PC-3 (cell line): ENCODE results near the gene DYNC1LI1. TPM values are rescaled to one million over a fixed set of nuclear protein-coding genes. Genes with fewer than 3 reads are reported as not detected.

Experiments used
- ATAC-seq: fragments of 200-7000 bp; cut with Tn5 transposase; 2 replicates; pipeline ENCODE4 v1.9.1; 2020; ENCODE audit warnings: mild to moderate bottlenecking, moderate library complexity
- BruUV-seq: library from RNA; stranded (reverse); fragments of 400-500 nt; replicated peaks from 2 replicates; lab custom pipeline; 2021; lab: Mats Ljungman, UMichigan
- CTCF ChIA-PET: fragments of 300-600 bp; sonication (Branson Sonifier 250); formaldehyde crosslinking; loops from one replicate; lab custom pipeline; 2022; ENCODE audit warnings: antibody characterized with exemption; lab: Charles Lee
- POLR2A ChIA-PET: fragments of 300-600 bp; sonication (Branson Sonifier 250); formaldehyde crosslinking; loops from one replicate; lab custom pipeline; 2022; ENCODE audit warnings: antibody characterized with exemption; ENCODE audit not compliant: unreplicated experiment; lab: Charles Lee
- DNase-seq: peaks from one replicate; pipeline ENCODE4 v3.0.0-alpha.2; 2015
- H2AFZ ChIP-seq: fragments of 300-600 bp; sonication (generic); 2 replicates; pipeline ENCODE4 v1.6.0; 2016; ENCODE audit warnings: antibody characterized with exemption, low read length
- H3F3A ChIP-seq: fragments of 300-600 bp; sonication (generic); one replicate; pipeline ENCODE4 v1.6.0; 2017; ENCODE audit warnings: antibody characterized with exemption, low read length, control low read depth, mild to moderate bottlenecking; ENCODE audit not compliant: unreplicated experiment
- H3K27ac ChIP-seq: fragments of 300-600 bp; sonication (generic); 2 replicates; pipeline ENCODE4 v1.5.1; 2016; ENCODE audit warnings: mild to moderate bottlenecking, low read length
- H3K27me3 ChIP-seq: fragments of 300-600 bp; sonication (generic); 2 replicates; pipeline ENCODE4 v1.6.1; 2016; ENCODE audit warnings: low read length, mixed read lengths
- H3K36me3 ChIP-seq: fragments of 300-600 bp; sonication (generic); 2 replicates; pipeline ENCODE4 v1.6.1; 2016; ENCODE audit warnings: low read depth, mixed run types, low read length, mixed read lengths
- H3K4me1 ChIP-seq: fragments of 300-600 bp; sonication (generic); 2 replicates; pipeline ENCODE4 v1.5.1; 2016; ENCODE audit warnings: low read length; ENCODE audit not compliant: insufficient read depth
- H3K4me2 ChIP-seq: fragments of 300-600 bp; sonication (generic); 2 replicates; pipeline ENCODE4 v1.6.0; 2016; ENCODE audit warnings: low read length
- H3K4me3 ChIP-seq: fragments of 300-600 bp; sonication (generic); 2 replicates; pipeline ENCODE4 v1.5.1; 2016; ENCODE audit warnings: mild to moderate bottlenecking, low read length, mixed read lengths
- H3K79me2 ChIP-seq: fragments of 300-600 bp; sonication (generic); 2 replicates; pipeline ENCODE4 v1.6.1; 2017; ENCODE audit warnings: low read length, mixed read lengths
- H3K9ac ChIP-seq: fragments of 300-600 bp; sonication (generic); 2 replicates; pipeline ENCODE4 v1.6.0; 2016; ENCODE audit warnings: mild to moderate bottlenecking, low read length
- H3K9me2 ChIP-seq: fragments of 300-600 bp; sonication (generic); replicated peaks from 2 replicates; pipeline ENCODE4 v1.6.1; 2016; ENCODE audit warnings: mixed run types, low read length, mixed read lengths
- H3K9me3 ChIP-seq: fragments of 300-600 bp; sonication (generic); 2 replicates; pipeline ENCODE4 v1.6.1; 2016; ENCODE audit warnings: low read length, mixed read lengths
- H4K20me1 ChIP-seq: fragments of 300-600 bp; sonication (generic); 2 replicates; pipeline ENCODE4 v1.6.1; 2016; ENCODE audit warnings: low read length, mixed read lengths
- CTCF ChIP-seq: fragments of 300-600 bp; sonication (generic); conservative IDR thresholded peaks from 2 replicates; pipeline ENCODE4 v1.5.1; 2017; ENCODE audit warnings: antibody characterized with exemption, low read depth, mild to moderate bottlenecking, low read length
- EZH2 ChIP-seq: fragments of 300-600 bp; sonication (generic); IDR thresholded peaks from one replicate; pipeline ENCODE4 v1.6.1; 2017; ENCODE audit warnings: antibody characterized with exemption, mild to moderate bottlenecking, low read length; ENCODE audit not compliant: unreplicated experiment
- EZH2phosphoT487 ChIP-seq: fragments of 300-600 bp; sonication (generic); IDR thresholded peaks from 2 replicates; pipeline ENCODE4 v1.6.1; 2018; ENCODE audit warnings: mild to moderate bottlenecking, antibody characterized with exemption, low read length, borderline replicate concordance
- intact Hi-C: fragments of 100-400 bp; cut with micrococcal nuclease; formaldehyde crosslinking; loops from 2 replicates; pipeline ENCODE4 v1.9.0; 2023
- total RNA-seq: library from RNA; depleted of rRNA; stranded (reverse); fragments of >200 nt; gene quantifications from 2 replicates; pipeline ENCODE4 v1.2.3, GENCODE V29; 2014

DYNC1LI1 gene
- total RNA-seq, 1 experiment from 2014 or later = 44.2 TPM

- CTCF ChIA-PET = no interaction called here
- no peaks in the 10 kb centered on the region for H3K9me2 ChIP-seq
- no peaks in the 10 kb centered on the region for H3K4me1 ChIP-seq
- TF ChIP-seq CTCF (no peak), EZH2phosphoT487 (no peak), EZH2 (no peak)
- BruUV-seq = no TSS peak
- ATAC-seq (no peak), DNase-seq (no peak)
- no peak overlapping the region for H3K27ac ChIP-seq
- H3K27me3 ChIP-seq = no peaks in the 10 kb centered on the region
- H3K4me2 ChIP-seq = no peak overlapping the region
- intact Hi-C loops = no loop called here
- H3K9me3 ChIP-seq = no peaks in the 10 kb centered on the region
- no peaks in the 10 kb centered on the region for H4K20me1 ChIP-seq
- H3F3A ChIP-seq = no peaks in the 10 kb centered on the region
- no peak overlapping the region for H3K4me3 ChIP-seq
- H2AFZ ChIP-seq = no peak overlapping the region
- peaks cover 4% of the 10 kb centered on the region; the same call in 1 of the 2 replicates for H3K36me3 ChIP-seq
- no peak overlapping the region for H3K9ac ChIP-seq
- POLR2A ChIA-PET = no interaction called here
- peaks cover 96% of the 10 kb centered on the region for H3K79me2 ChIP-seq
Observed at GRCh38 chr3:32562640-32563039, 8.0 kb downstream of the DYNC1LI1 start.

- H3K79me2 ChIP-seq = peaks cover 95% of the 10 kb centered on the region
- CTCF ChIA-PET = interaction anchor here (0.5 kb wide), 1 partner anchor 230 kb away, joined by 4 read pairs; no protein-coding TSS in a partner anchor
- no peaks in the 10 kb centered on the region for H3F3A ChIP-seq
- H3K9me3 ChIP-seq = no peaks in the 10 kb centered on the region
- ATAC-seq = no peak
- peak; percentile 25 for DNase-seq
- H3K36me3 ChIP-seq = no peaks in the 10 kb centered on the region
- no peaks in the 10 kb centered on the region for H3K27me3 ChIP-seq
- no peak overlapping the region for H3K4me3 ChIP-seq
- no peak overlapping the region for H3K4me2 ChIP-seq
- no peak overlapping the region for H3K27ac ChIP-seq
- no peak overlapping the region for H2AFZ ChIP-seq
- H3K9me2 ChIP-seq = no peaks in the 10 kb centered on the region
- TF ChIP-seq CTCF (no peak), EZH2 (no peak), EZH2phosphoT487 (no peak)
- H3K9ac ChIP-seq = no peak overlapping the region
- H3K4me1 ChIP-seq = no peaks in the 10 kb centered on the region
- H4K20me1 ChIP-seq = peaks cover 21% of the 10 kb centered on the region
- no TSS peak for BruUV-seq
- POLR2A ChIA-PET = no interaction called here
- intact Hi-C loops = no loop called here
Observed at GRCh38 chr3:32557640-32558352, 12.9 kb downstream of the DYNC1LI1 start.

- no peaks in the 10 kb centered on the region for H3K36me3 ChIP-seq
- H2AFZ ChIP-seq = no peak overlapping the region
- H4K20me1 ChIP-seq = peaks cover 31% of the 10 kb centered on the region
- no peaks in the 10 kb centered on the region for H3K4me1 ChIP-seq
- BruUV-seq = no TSS peak
- ATAC-seq (no peak), DNase-seq (no peak)
- intact Hi-C loops = no loop called here
- no peaks in the 10 kb centered on the region for H3K9me3 ChIP-seq
- no peak overlapping the region for H3K27ac ChIP-seq
- ChIA-PET POLR2A (no interaction called here), CTCF (no interaction called here)
- no peak overlapping the region for H3K4me2 ChIP-seq
- no peaks in the 10 kb centered on the region for H3F3A ChIP-seq
- H3K9ac ChIP-seq = no peak overlapping the region
- H3K79me2 ChIP-seq = peaks cover 94% of the 10 kb centered on the region
- H3K4me3 ChIP-seq = no peak overlapping the region
- TF ChIP-seq EZH2phosphoT487 = no peak
- TF ChIP-seq CTCF = no peak
- TF ChIP-seq EZH2 = no peak
- H3K27me3 ChIP-seq = no peaks in the 10 kb centered on the region
- no peaks in the 10 kb centered on the region for H3K9me2 ChIP-seq
Observed at GRCh38 chr3:32556332-32556731, 14.3 kb downstream of the DYNC1LI1 start.
